KBM-7 (cell line): Measurements from ENCODE around the gene HSD11B2.

Source experiments
- DNase-seq: peaks from one replicate; pipeline ENCODE4 v3.0.0-alpha.2; 2015
- in situ Hi-C: fragments of 300-500 bp; cut with MboI; formaldehyde crosslinking; loops from 2 replicates; pipeline ENCODE4 v1.14.3; 2020; ENCODE audit warnings: low sequenced_read_pairs, low pct_unique_long_range_greater_than_20kb, mixed read lengths

HSD11B2 gene

GRCh38 chr16:67395458-67396158 lies 35.3 kb upstream of the HSD11B2 start:
- DNase-seq = no peak
- in situ Hi-C loops = no loop called here

GRCh38 chr16:67396159-67397035 lies 34.5 kb upstream of the HSD11B2 start:
- DNase-seq = no peak
- in situ Hi-C loops = no loop called here

- no peak for DNase-seq
- in situ Hi-C loops = no loop called here
Observed at GRCh38 chr16:67397036-67397801, 33.7 kb upstream of the HSD11B2 start.

- in situ Hi-C loops = no loop called here
- no peak for DNase-seq
Observed at GRCh38 chr16:67397812-67398545, 32.9 kb upstream of the HSD11B2 start.

GRCh38 chr16:67398546-67399217 lies 32.2 kb upstream of the HSD11B2 start:
- DNase-seq = no peak
- in situ Hi-C loops = no loop called here

GRCh38 chr16:67399218-67399733 lies 31.6 kb upstream of the HSD11B2 start:
- in situ Hi-C loops = no loop called here
- peak; percentile 44 for DNase-seq

- no peak for DNase-seq
- in situ Hi-C loops = no loop called here
Observed at GRCh38 chr16:67399749-67400704, 30.9 kb upstream of the HSD11B2 start.

- no peak for DNase-seq
- in situ Hi-C loops = no loop called here
Observed at GRCh38 chr16:67400901-67401300, 30.0 kb upstream of the HSD11B2 start.

- in situ Hi-C loops = no loop called here
- no peak for DNase-seq
Observed at GRCh38 chr16:67403976-67404555, 26.9 kb upstream of the HSD11B2 start.

- in situ Hi-C loops = no loop called here
- no peak for DNase-seq
Observed at GRCh38 chr16:67404740-67405226, 26.1 kb upstream of the HSD11B2 start.

- in situ Hi-C loops = no loop called here
- DNase-seq = no peak
Observed at GRCh38 chr16:67405336-67405735, 25.6 kb upstream of the HSD11B2 start.

- in situ Hi-C loops = no loop called here
Observed at GRCh38 chr16:67406111-67406971, 24.6 kb upstream of the HSD11B2 start.

GRCh38 chr16:67407176-67407787 lies 23.6 kb upstream of the HSD11B2 start:
- in situ Hi-C loops = no loop called here
- no peak for DNase-seq

More at GRCh38 chr16:67406111-67406971, 24.6 kb upstream of the HSD11B2 start:
- DNase-seq = no peak

GRCh38 chr16:67407788-67408452 lies 23.0 kb upstream of the HSD11B2 start:
- in situ Hi-C loops = no loop called here

GRCh38 chr16:67409631-67410030 lies 21.3 kb upstream of the HSD11B2 start:
- no peak for DNase-seq
- in situ Hi-C loops = no loop called here

More at GRCh38 chr16:67407788-67408452, 23.0 kb upstream of the HSD11B2 start:
- DNase-seq = no peak
